Body of pancreas (tissue), 4 donors: ENCODE results near the gene KLK15. TPM values are rescaled to one million over a fixed set of nuclear protein-coding genes. Genes with fewer than 3 reads are reported as not detected.

Experiments
- ATAC-seq: fragments of 150-250 bp; one replicate; pipeline ENCODE4 v1.9.1; 2016
- DNase-seq, 4 donors: peaks; one replicate each; pipeline ENCODE4 v3.0.0-alpha.2; 2019
- H3K27ac ChIP-seq, 4 donors: fragments of 200-600 bp; sonication (generic); 1 replicate in 3 of 4; 2 replicates in 1 of 4; pipeline versions ENCODE4 v1.5.1 to v1.6.1; 2016 to 2019; ENCODE audit warnings: mild to moderate bottlenecking in 1 of 4, mixed read lengths in 1 of 4, moderate library complexity in 1 of 4
- H3K27me3 ChIP-seq, 2 donors: fragments of 200-600 bp; sonication (generic); one replicate each; pipeline ENCODE4 v1.6.0; 2016; ENCODE audit warnings: mild to moderate bottlenecking in 1 of 2
- H3K36me3 ChIP-seq, 2 donors: fragments of 200-600 bp; sonication (generic); replicated peaks in 1 of 2; 2 replicates each; pipeline ENCODE4 v1.5.1; 2016; ENCODE audit warnings: low read depth in 2 of 2; ENCODE audit not compliant: insufficient read depth in 1 of 2
- H3K4me1 ChIP-seq: fragments of 200-600 bp; sonication (generic); one replicate; pipeline ENCODE4 v1.6.0; 2016
- H3K4me3 ChIP-seq, 2 donors: fragments of 200-600 bp; sonication (generic); 1 replicate in 1 of 2; 2 replicates in 1 of 2; pipeline ENCODE4 v1.5.1; 2016 to 2019
- H3K9me3 ChIP-seq, 3 donors: fragments of 200-600 bp; sonication (generic); 1 replicate in 2 of 3; 2 replicates in 1 of 3; pipeline ENCODE4 v1.5.1; 2016
- POLR2A ChIP-seq, 3 donors: fragments of 450-650 bp; IDR thresholded peaks; one replicate each; pipeline ENCODE4 v1.6.1; 2016; ENCODE audit warnings: antibody characterized with exemption in 3 of 3, mild to moderate bottlenecking in 2 of 3
- WGBS, 2 donors: methylation state at CpG; one replicate each; pipeline ENCODE4 v1.1.5; 2017; 5-methylcytosine and 5-hydroxymethylcytosine counted together
- intact Hi-C: fragments of 100-400 bp; cut with DNase I; formaldehyde crosslinking; loops from one replicate; pipeline ENCODE4 v1.15.1; 2023
- total RNA-seq, 2 donors: library from RNA; depleted of rRNA; stranded (reverse); fragments of >200 nt; gene quantifications; one replicate each; pipeline ENCODE4 v1.1.0, GENCODE V29; 2016
- TF ChIP-seq, protein P1 (sequence below), 7 experiments: fragments of 450-650 bp in 4 of 7; fragments of 200-600 bp in 3 of 7; sonication (generic) in 3 of 7; IDR thresholded peaks; one replicate each; pipeline ENCODE4 v1.5.1; 2016 to 2019; ENCODE audit warnings: antibody characterized with exemption in 7 of 7

Gene KLK15
- total RNA-seq, 2 donors from 2014 or later, result not detected

GRCh38 chr19:50836543-50837195, 3.3 kb upstream of the KLK15 start:
- Histone ChIP-seq H3K4me3 (no peak overlapping the region), H3K36me3 (no peaks in the 10 kb centered on the region), H3K4me1 (peaks cover 14% of the 10 kb centered on the region), H3K27me3 (no peaks in the 10 kb centered on the region), H3K9me3 (no peaks in the 10 kb centered on the region), H3K27ac (peak overlapping the region in 3 of 4 donors; percentile 59 to 69 (median 68))
- peak in 1 of 4 donors; percentile 33 for DNase-seq
- 62 to 73% methylated on average over 19 of the region's 19 CpGs for WGBS, 2 donors
- ATAC-seq, result no peak
- TF ChIP-seq POLR2A (IDR thresholded peaks at IDR 0.05), result no peak
- TF ChIP-seq, protein P1, sequence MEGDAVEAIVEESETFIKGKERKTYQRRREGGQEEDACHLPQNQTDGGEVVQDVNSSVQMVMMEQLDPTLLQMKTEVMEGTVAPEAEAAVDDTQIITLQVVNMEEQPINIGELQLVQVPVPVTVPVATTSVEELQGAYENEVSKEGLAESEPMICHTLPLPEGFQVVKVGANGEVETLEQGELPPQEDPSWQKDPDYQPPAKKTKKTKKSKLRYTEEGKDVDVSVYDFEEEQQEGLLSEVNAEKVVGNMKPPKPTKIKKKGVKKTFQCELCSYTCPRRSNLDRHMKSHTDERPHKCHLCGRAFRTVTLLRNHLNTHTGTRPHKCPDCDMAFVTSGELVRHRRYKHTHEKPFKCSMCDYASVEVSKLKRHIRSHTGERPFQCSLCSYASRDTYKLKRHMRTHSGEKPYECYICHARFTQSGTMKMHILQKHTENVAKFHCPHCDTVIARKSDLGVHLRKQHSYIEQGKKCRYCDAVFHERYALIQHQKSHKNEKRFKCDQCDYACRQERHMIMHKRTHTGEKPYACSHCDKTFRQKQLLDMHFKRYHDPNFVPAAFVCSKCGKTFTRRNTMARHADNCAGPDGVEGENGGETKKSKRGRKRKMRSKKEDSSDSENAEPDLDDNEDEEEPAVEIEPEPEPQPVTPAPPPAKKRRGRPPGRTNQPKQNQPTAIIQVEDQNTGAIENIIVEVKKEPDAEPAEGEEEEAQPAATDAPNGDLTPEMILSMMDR (IDR thresholded peaks at IDR 0.05), result no peak
- intact Hi-C loops, result no loop called here

GRCh38 chr19:50835785-50836542, 2.6 kb upstream of the KLK15 start:
- no peaks in the 10 kb centered on the region for H3K36me3 ChIP-seq
- DNase-seq (peak; percentile 90 to 93 (median 93)), ATAC-seq (peak; percentile 98)
- H3K27ac ChIP-seq, result peak overlapping the region; percentile 30 to 69 (median 64)
- H3K9me3 ChIP-seq, result no peaks in the 10 kb centered on the region
- 3 to 4% methylated on average over 24 to 55 of the region's 67 CpGs for WGBS, 2 donors
- peaks cover 14% of the 10 kb centered on the region for H3K4me1 ChIP-seq
- peak overlapping the region; percentile 27 to 30 for H3K4me3 ChIP-seq
- no peaks in the 10 kb centered on the region for H3K27me3 ChIP-seq
- intact Hi-C loops, result no loop called here
- peak; percentile 80 to 83 (median 83) for TF ChIP-seq POLR2A (IDR thresholded peaks at IDR 0.05)
- TF ChIP-seq, protein P1 (IDR thresholded peaks at IDR 0.05), result peak in 1 of 7 experiments; percentile 15

- intact Hi-C loops, result no loop called here
- Histone ChIP-seq H3K36me3 (no peaks in the 10 kb centered on the region), H3K27ac (peak overlapping the region; percentile 30 to 69 (median 64)), H3K9me3 (no peaks in the 10 kb centered on the region), H3K4me1 (peaks cover 14% of the 10 kb centered on the region), H3K27me3 (no peaks in the 10 kb centered on the region), H3K4me3 (peak overlapping the region; percentile 27 to 30)
- no peak for TF ChIP-seq POLR2A (IDR thresholded peaks at IDR 0.05)
- TF ChIP-seq, protein P1 (IDR thresholded peaks at IDR 0.05), result no peak
- WGBS, 2 donors, result 19 to 24% methylated on average over 13 of the region's 13 CpGs
- ATAC-seq (peak; percentile 53), DNase-seq (peak in 3 of 4 donors; percentile 51 to 56 (median 51))
Observed at GRCh38 chr19:50835103-50835784, 1.9 kb upstream of the KLK15 start.

DNA sequence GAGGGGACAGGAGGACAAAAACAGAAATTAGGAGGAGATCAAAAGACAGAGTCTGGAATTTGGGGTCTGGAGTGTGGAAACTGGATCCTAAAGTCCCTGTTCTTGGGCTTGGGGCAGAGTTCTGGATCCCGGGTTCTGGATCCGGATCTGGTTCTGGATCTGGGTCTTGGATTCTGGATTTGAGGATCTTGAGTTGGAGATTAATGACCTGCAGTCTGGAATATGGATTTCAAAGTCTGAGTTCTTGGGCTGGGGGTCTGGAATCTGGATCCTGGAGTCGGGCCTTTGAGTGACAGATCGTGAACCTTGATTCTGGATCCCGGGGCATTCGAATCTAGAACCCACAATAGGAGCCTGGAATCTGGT, 411 bp upstream of the KLK15 start:
- intact Hi-C loops, result no loop called here
- WGBS, 2 donors, result 88 to 89% methylated on average over 4 to 6 of the region's 6 CpGs
- Histone ChIP-seq H3K9me3 (no peaks in the 10 kb centered on the region), H3K4me3 (no peak overlapping the region), H3K27me3 (no peaks in the 10 kb centered on the region), H3K27ac (no peak overlapping the region), H3K36me3 (no peaks in the 10 kb centered on the region), H3K4me1 (peaks cover 14% of the 10 kb centered on the region)
- TF ChIP-seq, protein P1 (IDR thresholded peaks at IDR 0.05), result no peak
- TF ChIP-seq POLR2A (IDR thresholded peaks at IDR 0.05), result no peak
- ATAC-seq (no peak), DNase-seq (no peak)
